Urinary bladder (tissue), 4 donors: ENCODE results near the gene ROS1. TPM values are rescaled to one million over a fixed set of nuclear protein-coding genes. Genes with fewer than 3 reads are reported as not detected.
"Not testable (repeated sequence)": the region's sequence is repeated elsewhere in the genome, so short reads cannot be mapped to it uniquely, and the experiment has no call there.

ENCODE experiments used
- DNase-seq: peaks from one replicate; pipeline ENCODE4 v3.0.0-alpha.2; 2015; ENCODE audit errors: extremely low spot score
- H3K27ac ChIP-seq: one replicate; pipeline ENCODE4 v1.5.1; 2013; ENCODE audit warnings: low read depth, mild to moderate bottlenecking, moderate library complexity
- H3K36me3 ChIP-seq: one replicate; pipeline ENCODE4 v1.6.1; 2013; ENCODE audit warnings: mild to moderate bottlenecking, moderate library complexity; ENCODE audit not compliant: insufficient read depth
- H3K4me1 ChIP-seq: one replicate; pipeline ENCODE4 v1.6.1; 2013; ENCODE audit warnings: mild to moderate bottlenecking, moderate library complexity; ENCODE audit not compliant: insufficient read depth
- H3K4me3 ChIP-seq: one replicate; pipeline ENCODE4 v1.5.1; 2013; ENCODE audit warnings: low read depth, low read length
- WGBS: extraction: QIAGEN DNeasy Blood & Tissue Kit; methylation state at CpG from one replicate; pipeline ENCODE4 v1.1.7; 2013; 5-methylcytosine and 5-hydroxymethylcytosine counted together
- polyA plus RNA-seq: library from polyadenylated mRNA; stranded (reverse); fragments of 200-250 nt; gene quantifications from one replicate; pipeline ENCODE4 v1.2.3, GENCODE V29; 2013
- total RNA-seq: library from RNA; depleted of rRNA; stranded (reverse); fragments of >200 nt; gene quantifications from one replicate; pipeline ENCODE4 v1.2.3, GENCODE V29; 2014
- donor health status: healthy with polysubstance abuse.
- donor health status: healthy.

The ROS1 gene
- total and polyA plus RNA-seq, 2 donors: not detected

DNA sequence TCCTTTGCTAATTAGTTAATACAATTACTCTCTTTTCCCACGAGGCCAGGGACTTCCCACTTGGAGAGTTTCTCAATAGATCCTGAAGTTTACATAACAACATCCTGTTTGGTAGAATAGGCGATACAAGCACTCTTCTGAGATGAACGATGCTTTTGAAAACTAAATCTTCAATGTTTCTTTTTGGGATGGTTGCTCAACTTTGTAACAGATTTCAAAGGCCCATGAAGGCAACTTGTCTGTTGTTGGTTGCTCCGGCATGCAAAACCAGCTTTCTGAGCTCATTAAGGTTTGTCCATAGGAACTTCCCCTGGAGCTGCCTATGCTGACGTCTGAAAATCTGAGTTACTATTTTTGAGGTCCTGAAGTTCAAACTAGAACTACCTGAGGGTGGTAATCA, 25.9 kb upstream of the ROS1 start:
- no peak for DNase-seq
- 35% methylated on average over 5 of the region's 5 CpGs for WGBS
- no peaks in the 10 kb centered on the region for H3K36me3 ChIP-seq
- H3K4me3 ChIP-seq: no peak overlapping the region
- H3K4me1 ChIP-seq: no peaks in the 10 kb centered on the region
- no peak overlapping the region for H3K27ac ChIP-seq

- Histone ChIP-seq H3K4me3 (no peak overlapping the region), H3K36me3 (no peaks in the 10 kb centered on the region), H3K4me1 (no peaks in the 10 kb centered on the region), H3K27ac (no peak overlapping the region)
- peak; percentile 39 for DNase-seq
- 36% methylated on average over 10 of the region's 10 CpGs for WGBS
Observed at GRCh38 chr6:117449549-117450439, 24.1 kb upstream of the ROS1 start.

DNA sequence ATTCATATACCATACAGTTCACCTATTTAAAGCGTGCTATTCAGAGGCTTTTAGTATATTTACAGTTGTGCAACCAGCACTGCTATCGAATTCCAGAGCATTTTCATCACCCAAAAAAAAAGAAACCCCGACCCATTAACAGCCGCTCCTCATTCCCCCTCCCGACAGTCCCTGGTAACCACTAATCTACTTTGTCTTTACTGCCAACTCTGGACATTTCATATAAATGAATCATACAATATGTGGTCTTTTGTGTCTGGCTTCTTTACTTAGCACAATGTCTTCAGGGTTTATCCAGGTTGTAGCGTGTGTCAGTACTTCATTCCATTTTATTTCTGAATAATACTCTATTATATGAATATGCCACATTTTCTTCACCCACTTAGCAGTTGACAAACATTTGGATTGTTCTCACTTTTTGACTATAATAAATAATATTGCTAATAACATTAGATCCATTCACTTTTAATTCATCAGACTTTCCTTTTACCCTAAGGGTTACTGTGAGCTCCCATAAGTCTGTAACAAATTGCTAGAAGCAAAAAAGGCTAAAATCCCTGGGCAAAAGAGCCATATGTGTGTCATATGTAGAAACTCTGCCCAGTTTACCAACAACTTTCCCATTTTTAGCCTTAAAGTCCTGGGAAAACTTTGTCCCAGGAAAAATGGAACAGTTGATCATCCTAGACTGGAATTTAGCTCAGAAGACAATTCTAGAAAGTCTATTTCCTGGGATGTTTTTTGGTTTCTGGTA, 23.2 kb upstream of the ROS1 start:
- WGBS: 18% methylated on average over 6 of the region's 6 CpGs
- DNase-seq: no peak
- Histone ChIP-seq H3K27ac (no peak overlapping the region), H3K36me3 (no peaks in the 10 kb centered on the region), H3K4me3 (no peak overlapping the region), H3K4me1 (no peaks in the 10 kb centered on the region)

DNA sequence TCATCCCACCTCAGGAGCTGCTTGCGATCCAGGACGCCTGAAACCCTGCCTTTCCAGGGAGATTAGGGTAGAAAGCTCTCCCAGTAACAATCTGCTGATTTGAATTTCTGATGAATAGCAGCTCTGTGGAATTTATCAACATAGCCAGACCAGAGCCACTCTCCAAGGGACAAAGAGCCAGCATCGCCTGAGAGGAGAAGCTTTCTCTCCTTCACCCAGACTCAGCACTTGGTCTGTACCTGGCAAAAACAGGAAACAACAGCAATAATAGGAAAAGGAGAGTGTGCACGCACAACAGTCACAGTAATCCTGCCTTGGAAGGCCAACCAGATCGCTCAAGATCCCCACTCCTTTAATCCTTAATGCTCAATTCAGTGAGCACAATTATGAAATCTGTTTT, 22.3 kb upstream of the ROS1 start:
- DNase-seq: no peak
- H3K4me3 ChIP-seq: no peak overlapping the region
- no peaks in the 10 kb centered on the region for H3K4me1 ChIP-seq
- H3K36me3 ChIP-seq: no peaks in the 10 kb centered on the region
- WGBS: 37% methylated on average over 5 of the region's 5 CpGs
- no peak overlapping the region for H3K27ac ChIP-seq

- DNase-seq: no peak
- Histone ChIP-seq H3K4me3 (no peak overlapping the region), H3K36me3 (no peaks in the 10 kb centered on the region), H3K4me1 (no peaks in the 10 kb centered on the region), H3K27ac (no peak overlapping the region)
- 81% methylated on average over 3 of the region's 3 CpGs for WGBS
Observed at GRCh38 chr6:117446861-117447260, 21.1 kb upstream of the ROS1 start.

- Histone ChIP-seq H3K36me3 (no peaks in the 10 kb centered on the region), H3K4me3 (no peak overlapping the region), H3K27ac (no peak overlapping the region), H3K4me1 (no peaks in the 10 kb centered on the region)
- DNase-seq: no peak
- WGBS: 70% methylated on average over 2 of the region's 2 CpGs
Observed at GRCh38 chr6:117444600-117444999, 18.9 kb upstream of the ROS1 start.

GRCh38 chr6:117442313-117442712, 16.6 kb upstream of the ROS1 start:
- DNase-seq, H3K27ac ChIP-seq, H3K36me3 ChIP-seq, H3K4me1 ChIP-seq, H3K4me3 ChIP-seq: not testable (repeated sequence)
- 87% methylated on average over 8 of the region's 8 CpGs for WGBS

GRCh38 chr6:117441824-117442264, 16.1 kb upstream of the ROS1 start:
- WGBS: 75% methylated on average over 2 of the region's 2 CpGs
- no peak for DNase-seq
- Histone ChIP-seq H3K4me3 (no peak overlapping the region), H3K36me3 (no peaks in the 10 kb centered on the region), H3K27ac (no peak overlapping the region), H3K4me1 (no peaks in the 10 kb centered on the region)

DNA sequence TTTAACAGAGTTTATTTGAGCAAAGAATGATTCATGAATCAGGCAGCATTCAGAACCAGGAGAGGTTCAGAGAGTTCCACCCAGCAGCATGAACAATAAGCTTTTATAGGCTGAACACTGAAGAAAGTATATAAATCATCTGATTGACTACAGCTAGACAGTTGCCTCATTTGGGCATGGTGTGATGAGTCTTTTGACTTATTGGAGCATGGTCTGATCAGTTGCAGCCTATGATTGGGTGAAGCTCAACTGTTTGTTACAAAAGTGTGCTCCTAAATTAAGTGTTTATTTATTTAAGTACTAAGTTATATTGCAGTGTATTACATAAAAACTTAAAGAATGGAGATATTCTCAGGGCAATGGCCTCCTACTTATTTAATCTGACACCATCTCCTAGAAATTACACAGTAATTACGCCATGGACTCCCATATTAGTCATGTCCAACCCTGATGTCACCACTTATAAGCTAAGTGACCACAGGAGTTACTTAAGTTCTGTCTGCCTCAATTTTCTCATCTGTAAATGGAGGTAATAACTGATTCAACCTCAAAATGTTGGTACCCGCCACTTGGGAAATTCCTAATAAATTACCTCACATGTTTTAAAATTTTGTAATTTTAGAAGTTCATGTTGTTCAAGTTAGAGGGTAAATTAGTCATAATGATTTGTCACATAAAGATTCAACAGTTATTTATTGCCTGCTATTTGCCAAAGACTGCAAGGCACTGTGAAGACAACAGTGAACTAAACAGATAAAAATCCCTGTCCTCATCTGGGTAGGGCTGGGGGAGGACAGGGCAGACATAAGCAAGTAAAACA, 15.2 kb upstream of the ROS1 start:
- Histone ChIP-seq H3K4me1 (no peaks in the 10 kb centered on the region), H3K27ac (no peak overlapping the region), H3K4me3 (no peak overlapping the region), H3K36me3 (no peaks in the 10 kb centered on the region)
- no peak for DNase-seq
- 85% methylated on average over 2 of the region's 2 CpGs for WGBS

- 87% methylated on average over 1 of the region's 1 CpG for WGBS
- no peak overlapping the region for H3K27ac ChIP-seq
- H3K4me3 ChIP-seq: no peak overlapping the region
- DNase-seq: no peak
- H3K4me1 ChIP-seq: no peaks in the 10 kb centered on the region
- no peaks in the 10 kb centered on the region for H3K36me3 ChIP-seq
Observed at GRCh38 chr6:117432273-117432672, 6.5 kb upstream of the ROS1 start.

DNA sequence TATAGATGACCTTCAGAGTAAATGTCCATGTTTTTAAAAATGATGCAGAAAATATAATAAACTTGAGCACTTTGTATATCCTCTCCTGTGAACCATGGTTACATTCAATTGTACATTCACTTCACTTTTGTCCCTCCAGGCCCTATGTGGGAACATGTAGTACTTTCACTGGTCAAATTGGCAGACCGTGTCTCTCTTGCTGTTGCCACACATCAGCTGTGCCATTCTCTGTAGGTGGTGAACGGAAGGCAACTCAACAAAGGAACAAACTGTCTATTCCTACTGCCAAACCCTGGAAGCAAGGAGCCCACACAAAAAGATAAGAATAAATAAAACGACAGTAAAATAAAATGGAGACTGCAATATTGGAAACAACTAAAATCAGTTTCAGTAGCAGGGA, 2.0 kb downstream of the ROS1 start:
- 65% methylated on average over 3 of the region's 3 CpGs for WGBS

DNA sequence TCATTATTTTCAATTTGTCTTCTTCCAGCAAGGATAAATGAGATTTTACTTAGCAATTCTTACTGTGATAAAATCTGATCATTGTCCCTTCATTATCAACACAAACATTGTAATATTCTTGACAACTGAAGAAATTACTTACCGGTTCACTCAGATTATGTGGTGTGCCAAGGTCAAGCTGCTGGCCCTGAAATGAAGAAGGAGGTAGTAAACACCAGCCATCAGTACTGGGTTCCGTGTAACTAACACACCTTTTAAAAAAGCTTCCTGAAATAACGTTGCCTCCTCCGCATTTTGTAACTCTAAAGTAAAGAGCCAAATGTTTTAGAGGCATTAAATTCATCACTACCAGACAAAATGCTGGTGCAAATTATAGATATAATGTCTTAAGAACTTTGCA, 7.4 kb downstream of the ROS1 start:
- Histone ChIP-seq H3K4me3 (no peak overlapping the region), H3K27ac (no peak overlapping the region), H3K36me3 (no peaks in the 10 kb centered on the region), H3K4me1 (no peaks in the 10 kb centered on the region)
- 59% methylated on average over 4 of the region's 4 CpGs for WGBS
- no peak for DNase-seq

More for the DNA sequence above, 2.0 kb downstream of the ROS1 start:
- DNase-seq: no peak
- Histone ChIP-seq H3K27ac (no peak overlapping the region), H3K36me3 (no peaks in the 10 kb centered on the region), H3K4me3 (no peak overlapping the region), H3K4me1 (no peaks in the 10 kb centered on the region)

GRCh38 chr6:117417851-117418250, 7.9 kb downstream of the ROS1 start:
- DNase-seq: no peak
- Histone ChIP-seq H3K27ac (no peak overlapping the region), H3K4me1 (no peaks in the 10 kb centered on the region), H3K4me3 (no peak overlapping the region), H3K36me3 (no peaks in the 10 kb centered on the region)
- 48% methylated on average over 1 of the region's 1 CpG for WGBS
